Breast epithelium (tissue), 4 donors: ENCODE data around the gene ARHGAP18. TPM values are rescaled to one million over a fixed set of nuclear protein-coding genes. Genes with fewer than 3 reads are reported as not detected.

ENCODE experiments used
- DNase-seq, 2 donors: peaks; one replicate each; pipeline ENCODE4 v3.0.0-alpha.2; 2019; ENCODE audit warnings: low spot score in 2 of 2
- H3K27ac ChIP-seq, 2 donors: fragments of 200-600 bp; sonication (generic) in 1 of 2; one replicate each; pipeline ENCODE4 v1.5.1; 2016 to 2019; ENCODE audit warnings: mild to moderate bottlenecking in 1 of 2
- H3K27me3 ChIP-seq, 2 donors: fragments of 200-600 bp; sonication (generic) in 1 of 2; one replicate each; pipeline versions ENCODE4 v1.5.1 to v1.6.0; 2017 to 2019; ENCODE audit warnings: control low read depth in 1 of 2, mild to moderate bottlenecking in 1 of 2
- H3K36me3 ChIP-seq: fragments of 200-600 bp; one replicate; pipeline ENCODE4 v1.5.1; 2019
- H3K4me1 ChIP-seq, 2 donors: fragments of 200-600 bp; sonication (generic); one replicate each; pipeline ENCODE4 v1.5.1; 2016 to 2019; ENCODE audit warnings: control low read depth in 1 of 2
- H3K4me3 ChIP-seq, 3 donors: fragments of 200-600 bp; sonication (generic); 1 replicate in 2 of 3; 2 replicates in 1 of 3; pipeline ENCODE4 v1.5.1; 2016 to 2019; ENCODE audit warnings: mild to moderate bottlenecking in 3 of 3, moderate library complexity in 2 of 3
- H3K9me3 ChIP-seq, 2 donors: fragments of 200-600 bp; sonication (generic) in 1 of 2; one replicate each; pipeline ENCODE4 v1.5.1; 2016 to 2019; ENCODE audit warnings: control low read depth in 1 of 2
- POLR2A ChIP-seq: fragments of 450-650 bp; IDR thresholded peaks from one replicate; pipeline ENCODE4 v1.6.1; 2016; ENCODE audit warnings: antibody characterized with exemption, mild to moderate bottlenecking, moderate library complexity
- POLR2AphosphoS5 ChIP-seq, 3 donors: sonication (generic); formaldehyde crosslinking; IDR thresholded peaks; one replicate each; pipeline ENCODE4 v1.6.1; 2017; ENCODE audit warnings: antibody characterized with exemption in 3 of 3
- intact Hi-C: fragments of 100-400 bp; cut with DNase I; formaldehyde crosslinking; loops from one replicate; pipeline ENCODE4 v1.15.1; 2023; ENCODE audit warnings: low total_unique reads
- total RNA-seq, 3 donors: library from RNA; depleted of rRNA; stranded (reverse); fragments of >200 nt; gene quantifications; one replicate each; pipeline ENCODE4 v1.1.0, GENCODE V29; 2016
- TF ChIP-seq, protein P1 (sequence below), 3 donors: fragments of 450-650 bp; IDR thresholded peaks; one replicate each; pipeline ENCODE4 v1.5.1; 2016 to 2017; ENCODE audit warnings: antibody characterized with exemption in 3 of 3, mild to moderate bottlenecking in 3 of 3, moderate library complexity in 3 of 3

The ARHGAP18 gene
- total RNA-seq, 3 donors from 2014 or later, result 14.7 to 28.7 (median 24.8) TPM

DNA sequence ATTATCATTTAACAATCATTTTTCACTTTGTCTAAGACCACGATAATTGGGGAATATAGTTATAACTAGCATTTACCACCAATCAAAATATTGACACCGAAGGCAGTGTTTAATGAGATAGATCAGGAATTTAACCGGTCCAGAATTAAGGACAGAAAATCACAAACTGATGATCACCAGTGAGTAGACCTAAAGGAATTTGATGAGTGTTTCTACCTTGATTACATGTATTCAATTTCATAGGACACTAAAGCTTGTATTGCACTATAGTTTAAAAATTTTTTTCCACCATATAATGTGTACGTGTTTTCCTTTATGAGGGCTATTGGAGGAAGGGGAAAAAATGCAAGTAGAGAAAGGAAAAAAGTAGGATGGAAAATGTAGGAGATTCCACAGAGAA, 22.6 kb upstream of the ARHGAP18 start:
- TF ChIP-seq POLR2A (no peak), POLR2AphosphoS5 (IDR thresholded peaks at IDR 0.05) (no peak)
- TF ChIP-seq, protein P1, sequence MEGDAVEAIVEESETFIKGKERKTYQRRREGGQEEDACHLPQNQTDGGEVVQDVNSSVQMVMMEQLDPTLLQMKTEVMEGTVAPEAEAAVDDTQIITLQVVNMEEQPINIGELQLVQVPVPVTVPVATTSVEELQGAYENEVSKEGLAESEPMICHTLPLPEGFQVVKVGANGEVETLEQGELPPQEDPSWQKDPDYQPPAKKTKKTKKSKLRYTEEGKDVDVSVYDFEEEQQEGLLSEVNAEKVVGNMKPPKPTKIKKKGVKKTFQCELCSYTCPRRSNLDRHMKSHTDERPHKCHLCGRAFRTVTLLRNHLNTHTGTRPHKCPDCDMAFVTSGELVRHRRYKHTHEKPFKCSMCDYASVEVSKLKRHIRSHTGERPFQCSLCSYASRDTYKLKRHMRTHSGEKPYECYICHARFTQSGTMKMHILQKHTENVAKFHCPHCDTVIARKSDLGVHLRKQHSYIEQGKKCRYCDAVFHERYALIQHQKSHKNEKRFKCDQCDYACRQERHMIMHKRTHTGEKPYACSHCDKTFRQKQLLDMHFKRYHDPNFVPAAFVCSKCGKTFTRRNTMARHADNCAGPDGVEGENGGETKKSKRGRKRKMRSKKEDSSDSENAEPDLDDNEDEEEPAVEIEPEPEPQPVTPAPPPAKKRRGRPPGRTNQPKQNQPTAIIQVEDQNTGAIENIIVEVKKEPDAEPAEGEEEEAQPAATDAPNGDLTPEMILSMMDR (IDR thresholded peaks at IDR 0.05), result no peak
- no peak for DNase-seq
- intact Hi-C loops, result no loop called here

DNA sequence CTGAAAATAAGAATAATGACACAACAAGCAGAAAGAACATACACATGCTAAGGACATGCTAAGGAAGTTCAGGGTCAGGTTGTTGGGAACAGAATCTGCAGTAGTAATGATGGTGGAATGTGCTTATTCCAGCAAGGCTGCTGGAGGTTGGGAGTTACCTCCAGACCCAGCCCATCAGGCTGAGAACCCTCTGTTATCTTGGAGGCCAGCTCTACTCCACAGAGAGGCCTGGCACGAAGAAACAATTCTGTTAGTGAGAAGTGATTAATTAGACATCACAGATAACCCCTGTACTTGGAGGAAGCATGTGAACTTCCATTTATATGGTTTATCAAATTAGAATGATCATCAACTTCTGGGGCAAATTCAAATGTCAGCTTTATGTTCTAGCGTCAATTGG, 22.1 kb upstream of the ARHGAP18 start:
- intact Hi-C loops, result no loop called here

More for the DNA sequence above, 22.6 kb upstream of the ARHGAP18 start:
- H3K9me3 ChIP-seq, result no peaks in the 10 kb centered on the region
- no peaks in the 10 kb centered on the region for H3K27me3 ChIP-seq
- no peak overlapping the region for H3K4me3 ChIP-seq
- H3K4me1 ChIP-seq, result no peaks in the 10 kb centered on the region
- no peak overlapping the region for H3K27ac ChIP-seq
- H3K36me3 ChIP-seq, result no peaks in the 10 kb centered on the region

GRCh38 chr6:129731428-129731827, 21.5 kb upstream of the ARHGAP18 start:
- Histone ChIP-seq H3K27me3 (no peaks in the 10 kb centered on the region), H3K4me3 (no peak overlapping the region), H3K9me3 (no peaks in the 10 kb centered on the region), H3K27ac (no peak overlapping the region), H3K4me1 (no peaks in the 10 kb centered on the region), H3K36me3 (no peaks in the 10 kb centered on the region)
- TF ChIP-seq POLR2AphosphoS5 (IDR thresholded peaks at IDR 0.05), result no peak
- no peak for TF ChIP-seq POLR2A
- TF ChIP-seq, protein P1 (IDR thresholded peaks at IDR 0.05), result no peak
- no peak for DNase-seq
- intact Hi-C loops, result no loop called here

More for the DNA sequence above, 22.1 kb upstream of the ARHGAP18 start:
- DNase-seq, result no peak
- Histone ChIP-seq H3K4me1 (no peaks in the 10 kb centered on the region), H3K4me3 (no peak overlapping the region), H3K36me3 (no peaks in the 10 kb centered on the region), H3K9me3 (no peaks in the 10 kb centered on the region), H3K27ac (no peak overlapping the region), H3K27me3 (no peaks in the 10 kb centered on the region)
- TF ChIP-seq, protein P1 (IDR thresholded peaks at IDR 0.05), result no peak
- no peak for TF ChIP-seq POLR2AphosphoS5 (IDR thresholded peaks at IDR 0.05)
- no peak for TF ChIP-seq POLR2A

- H3K27me3 ChIP-seq, result no peaks in the 10 kb centered on the region
- no peaks in the 10 kb centered on the region for H3K4me1 ChIP-seq
- no peaks in the 10 kb centered on the region for H3K9me3 ChIP-seq
- H3K36me3 ChIP-seq, result no peaks in the 10 kb centered on the region
- no peak overlapping the region for H3K4me3 ChIP-seq
- TF ChIP-seq POLR2A (no peak), POLR2AphosphoS5 (IDR thresholded peaks at IDR 0.05) (no peak)
- TF ChIP-seq, protein P1 (IDR thresholded peaks at IDR 0.05), result peak; percentile 49 to 54 (median 51)
- H3K27ac ChIP-seq, result no peak overlapping the region
- DNase-seq, result no peak
- intact Hi-C loops, result no loop called here
Measured at GRCh38 chr6:129730477-129731165, 20.6 kb upstream of the ARHGAP18 start.

DNA sequence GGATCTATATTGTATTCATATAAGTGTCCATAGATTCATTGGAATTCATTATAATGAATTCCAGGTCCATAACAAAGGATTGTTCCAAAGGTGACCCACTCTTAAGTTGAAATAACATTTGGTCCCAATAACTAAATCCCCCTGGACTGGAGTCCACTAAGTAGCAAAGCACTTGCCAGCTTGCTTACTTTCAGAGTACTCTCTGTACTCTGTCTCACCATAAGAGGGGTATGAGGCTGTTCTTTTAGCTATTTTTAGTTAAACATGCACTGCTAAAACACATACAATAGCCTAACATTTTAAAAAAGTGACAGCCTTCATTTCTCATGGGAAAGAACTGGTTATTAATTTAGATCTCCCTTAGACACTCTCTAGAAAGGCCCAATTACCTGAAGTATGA, 16.7 kb upstream of the ARHGAP18 start:
- no peak for TF ChIP-seq POLR2A
- no peak for TF ChIP-seq POLR2AphosphoS5 (IDR thresholded peaks at IDR 0.05)
- TF ChIP-seq, protein P1 (IDR thresholded peaks at IDR 0.05), result no peak
- H3K27me3 ChIP-seq, result no peaks in the 10 kb centered on the region
- H3K27ac ChIP-seq, result no peak overlapping the region
- intact Hi-C loops, result loop anchor here (5.0 kb wide), 1 partner anchor 129 kb away; no protein-coding TSS in a partner anchor
- H3K4me3 ChIP-seq, result no peak overlapping the region
- no peaks in the 10 kb centered on the region for H3K9me3 ChIP-seq
- no peaks in the 10 kb centered on the region for H3K36me3 ChIP-seq
- no peak for DNase-seq
- H3K4me1 ChIP-seq, result no peaks in the 10 kb centered on the region
